NCI-H748 treated with DMSO at 0.1 percent for 48 hours (cell line): ENCODE measurements around the gene OR2T10.
"Not testable (repeated sequence)": the region's sequence is repeated elsewhere in the genome, so short reads cannot be mapped to it uniquely, and the experiment has no call there.

Source experiments
- DNase-seq: peaks from one replicate; lab custom pipeline; 2025; lab: John Stamatoyannopoulos, UW

The OR2T10 gene

DNA sequence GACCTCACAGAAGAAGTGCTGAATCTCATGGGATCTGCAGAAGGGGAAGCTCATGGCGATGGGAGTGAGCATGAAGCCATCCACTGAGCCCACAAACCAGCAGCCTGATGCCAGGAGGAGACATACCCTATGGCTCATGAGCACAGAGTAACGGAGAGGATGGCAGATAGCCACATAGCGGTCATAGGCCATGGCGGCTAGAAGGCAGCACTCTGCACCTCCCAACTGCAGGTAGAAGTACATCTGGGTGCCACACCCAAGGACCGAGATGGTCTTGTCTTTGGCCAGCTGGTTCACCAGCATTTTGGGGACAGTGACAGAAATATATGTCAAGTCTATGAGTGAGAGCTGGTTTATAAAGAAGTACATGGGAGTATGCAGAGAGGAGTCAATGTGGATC, 4.3 kb downstream of the OR2T10 start:
- no peak for DNase-seq

DNA sequence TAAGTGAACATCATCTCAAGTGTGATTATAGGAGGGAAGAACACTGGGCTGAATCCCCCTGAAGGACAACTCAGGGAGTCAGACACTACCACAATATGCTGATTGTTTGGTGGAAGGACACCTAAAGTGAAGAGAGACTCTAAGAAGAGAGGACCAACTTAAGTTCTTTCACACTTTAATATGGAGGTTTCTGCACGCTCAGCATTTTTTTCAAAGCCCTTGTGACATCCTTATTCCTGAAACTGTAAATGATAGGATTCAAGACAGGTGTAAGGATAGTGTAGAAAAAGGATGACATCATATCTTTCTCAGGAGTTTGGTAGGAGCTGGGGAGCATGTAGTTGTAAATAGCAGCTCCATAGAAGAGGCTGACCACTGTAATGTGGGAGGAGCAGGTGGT, 4.8 kb downstream of the OR2T10 start:
- no peak for DNase-seq

- no peak for DNase-seq
Measured at GRCh38 chr1:248590055-248590454, 7.4 kb downstream of the OR2T10 start.

DNA sequence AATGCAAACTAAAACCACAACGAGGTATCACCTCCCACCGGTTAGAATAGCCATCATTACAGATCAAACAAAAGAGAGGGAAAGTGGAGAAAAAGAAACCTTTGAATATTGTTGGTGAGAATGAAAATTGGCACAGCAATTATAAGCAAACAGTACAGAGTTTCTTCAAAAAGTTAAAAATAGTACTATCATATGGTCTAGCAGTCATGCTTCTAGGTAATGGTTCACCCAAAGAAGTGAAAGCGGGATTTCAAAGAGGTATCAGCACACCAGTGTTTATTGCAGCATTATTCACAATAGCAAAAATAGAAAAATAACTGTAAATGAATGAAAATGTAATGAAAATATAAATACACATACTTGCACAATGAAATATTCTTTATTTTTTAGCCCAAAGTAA, 8.2 kb downstream of the OR2T10 start:
- DNase-seq: no peak

- DNase-seq: no peak
Measured at GRCh38 chr1:248585266-248585665, 12.2 kb downstream of the OR2T10 start.

DNA sequence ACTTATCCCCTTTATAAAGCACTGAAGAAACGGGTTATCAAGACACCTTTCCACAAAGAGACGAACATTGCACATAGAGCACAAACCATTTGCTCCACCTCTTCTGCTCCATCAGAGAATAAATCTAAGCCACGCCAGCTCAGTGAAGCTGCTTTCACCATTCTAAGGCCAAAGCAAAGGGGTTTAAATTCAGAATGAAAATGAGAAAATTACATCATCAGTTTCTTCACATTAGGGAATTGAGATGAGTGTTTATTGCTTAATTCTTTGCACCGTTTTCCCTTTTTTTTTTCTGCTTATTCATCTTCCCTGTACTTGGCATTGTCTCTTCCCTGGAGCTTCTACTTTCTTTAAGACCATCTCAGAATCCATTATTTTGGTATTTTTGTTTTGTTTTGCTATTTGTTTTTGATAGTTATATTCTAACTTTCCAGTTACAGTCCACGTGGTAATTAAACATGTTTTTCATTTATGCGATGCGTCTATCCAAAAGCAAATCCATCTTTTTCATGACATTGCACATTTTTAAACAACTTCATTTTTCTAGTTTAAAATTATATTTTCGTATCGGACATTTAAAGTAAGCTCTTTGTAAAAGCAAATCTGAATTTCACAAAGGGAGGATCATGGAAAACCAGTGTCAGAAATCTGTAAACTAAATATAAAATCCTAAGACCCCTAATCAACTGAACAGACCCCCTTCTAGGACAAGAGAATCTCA, 21.1 kb downstream of the OR2T10 start:
- no peak for DNase-seq

DNA sequence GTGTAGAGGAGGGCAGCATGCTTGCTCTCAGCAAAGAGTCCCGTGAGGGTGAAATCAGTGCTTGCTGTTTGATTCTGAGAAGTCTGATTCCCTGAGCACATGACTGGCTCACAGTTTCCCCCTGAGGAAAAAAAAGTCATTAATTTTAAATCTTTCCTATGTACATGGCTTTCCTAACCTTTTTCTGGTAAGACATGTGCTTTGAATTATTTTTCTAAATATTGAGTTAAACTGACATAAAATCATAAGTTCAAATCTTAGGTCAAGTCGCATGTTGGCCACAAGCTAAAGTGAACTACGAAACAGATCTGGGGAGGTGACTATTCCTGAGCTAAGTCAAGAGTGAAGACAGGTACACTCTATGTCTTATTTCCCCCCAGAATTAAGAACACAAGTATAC, 22.8 kb downstream of the OR2T10 start, which contains the start of gene OR2T34:
TSS of gene OR2T34 (minus strand) at position 101 of the 400 bp plus-strand sequence. CDS start at position 101, 0 bp downstream.
- not testable (repeated sequence) for DNase-seq

GRCh38 chr1:248573856-248574255, 23.6 kb downstream of the OR2T10 start:
- not testable (repeated sequence) for DNase-seq

- DNase-seq: not testable (repeated sequence)
Measured at GRCh38 chr1:248572049-248572448, 25.5 kb downstream of the OR2T10 start.

GRCh38 chr1:248570811-248571210, 26.7 kb downstream of the OR2T10 start:
- DNase-seq: not testable (repeated sequence)

DNA sequence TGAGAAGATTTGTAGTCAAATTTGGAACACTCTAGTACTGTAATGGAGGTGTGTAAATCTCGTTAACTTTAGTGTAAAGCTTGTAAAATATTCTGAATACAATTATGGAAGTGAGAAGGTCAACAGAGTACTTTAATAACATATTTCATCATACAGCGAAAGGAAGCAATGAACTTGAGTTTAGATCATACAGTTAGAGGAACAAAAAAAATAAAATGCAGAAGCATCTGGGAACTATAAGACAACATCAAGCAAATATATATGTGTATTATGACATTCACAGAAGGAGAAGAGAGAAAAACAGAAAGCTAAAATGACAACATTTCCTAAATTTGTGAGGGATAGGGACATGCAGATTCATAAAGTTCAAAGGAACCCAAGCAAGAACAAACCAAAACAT, 28.5 kb downstream of the OR2T10 start:
- DNase-seq: not testable (repeated sequence)

DNA sequence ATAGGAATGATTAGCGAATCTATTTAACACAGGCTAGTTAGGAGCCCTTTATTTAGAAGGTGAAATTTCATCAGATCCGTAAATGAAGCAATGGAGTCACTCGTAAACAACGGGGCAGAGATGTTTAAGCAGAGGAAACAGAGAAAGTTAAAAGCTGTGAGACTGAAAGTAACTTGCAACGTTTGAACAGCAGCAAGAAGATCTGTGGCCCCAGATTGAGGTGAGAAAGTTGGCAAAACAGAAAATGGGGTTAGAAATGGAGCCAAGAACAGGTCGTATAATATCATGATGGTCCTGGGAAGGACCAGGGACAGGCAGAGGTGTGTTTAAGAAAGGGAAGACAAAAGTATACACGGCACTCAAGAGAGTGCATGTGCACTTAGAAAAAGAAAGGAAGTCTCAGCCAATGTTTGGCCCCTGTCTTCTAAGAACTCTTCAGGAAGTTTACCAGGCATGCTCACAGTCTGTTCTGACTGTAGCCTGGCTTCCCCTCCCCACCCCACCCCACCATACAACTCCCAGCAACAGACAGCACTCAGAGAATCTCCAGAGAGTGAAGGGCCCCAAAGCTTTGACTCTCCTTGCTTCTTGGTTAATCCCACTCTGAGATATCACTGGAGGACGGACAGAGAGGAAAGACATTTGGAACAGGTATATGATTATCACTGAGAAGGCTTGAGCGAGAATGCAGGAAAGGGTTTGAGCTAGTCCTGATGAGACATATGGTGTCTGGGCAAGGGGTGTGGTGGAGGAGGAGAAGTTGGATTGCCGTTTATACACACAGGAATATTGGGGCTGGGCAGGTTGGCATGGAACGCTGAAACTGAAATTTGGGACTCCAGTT, 31.7 kb downstream of the OR2T10 start:
- DNase-seq: not testable (repeated sequence)

GRCh38 chr1:248562672-248563071, 34.8 kb downstream of the OR2T10 start, which contains the start of gene OR2T29:
TSS of gene OR2T29 (minus strand) at chr1:248562772. CDS start at chr1:248559491, 3,281 bp downstream.
- DNase-seq: not testable (repeated sequence)

DNA sequence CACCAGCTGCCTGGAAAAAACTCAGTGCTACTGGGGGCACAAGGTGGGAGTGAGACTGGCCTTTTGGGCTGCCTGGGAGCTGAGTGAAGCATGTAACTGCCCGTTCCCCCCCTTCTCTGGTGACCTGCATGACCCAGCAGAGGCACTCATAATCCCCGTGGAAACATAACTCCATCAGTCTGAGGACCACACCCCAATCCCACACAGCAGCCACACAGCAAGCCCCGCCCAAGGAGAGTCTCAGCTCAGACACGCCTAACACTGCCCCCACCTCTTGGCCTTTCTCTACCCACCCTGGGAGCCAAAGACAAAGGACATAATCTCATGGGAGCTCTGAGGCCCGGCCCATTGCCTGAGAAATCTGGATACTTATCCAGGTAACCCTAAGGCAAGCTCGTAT, 46.5 kb downstream of the OR2T10 start:
- not testable (repeated sequence) for DNase-seq

- DNase-seq: not testable (repeated sequence)
Measured at GRCh38 chr1:248547383-248547782, 50.1 kb downstream of the OR2T10 start.
